IgD-negative memory B cell (primary cell): ENCODE data around the gene CCDC33. TPM values are rescaled to one million over a fixed set of nuclear protein-coding genes. Genes with fewer than 3 reads are reported as not detected.

Source experiments
- H3K27ac Mint-ChIP-seq, 3 donors: one replicate each; pipeline ENCODE4 v1.8.0; 2020 to 2022; ENCODE audit warnings: mild to moderate bottlenecking in 3 of 3, mixed read lengths in 3 of 3, moderate library complexity in 1 of 3
- H3K27me3 Mint-ChIP-seq: one replicate; pipeline ENCODE4 v1.8.0; 2021; ENCODE audit warnings: mixed read lengths
- H3K36me3 Mint-ChIP-seq: one replicate; pipeline ENCODE4 v1.8.0; 2020; ENCODE audit warnings: mild to moderate bottlenecking, mixed read lengths
- H3K4me1 Mint-ChIP-seq, 3 donors: one replicate each; pipeline ENCODE4 v1.8.0; 2020 to 2022; ENCODE audit warnings: mixed read lengths in 3 of 3, mild to moderate bottlenecking in 1 of 3
- H3K4me3 Mint-ChIP-seq, 4 donors: one replicate each; pipeline ENCODE4 v1.8.0; 2020 to 2022; ENCODE audit warnings: mild to moderate bottlenecking in 4 of 4, mixed read lengths in 4 of 4, moderate library complexity in 3 of 4
- H3K9me3 Mint-ChIP-seq, 3 donors: one replicate each; pipeline ENCODE4 v1.8.0; 2020 to 2021; ENCODE audit warnings: mixed read lengths in 3 of 3, mild to moderate bottlenecking in 1 of 3
- polyA plus RNA-seq: library from polyadenylated mRNA; unstranded; fragments of 300-500 nt; fragmentation: Illumina TruSeq; gene quantifications from one replicate; pipeline ENCODE4 v1.2.3, GENCODE V29; 2021

Gene CCDC33
- polyA plus RNA-seq, 1 donor from 2014 or later: not detected

GRCh38 chr15:74214324-74215021, 21.7 kb upstream of the CCDC33 start:
- H3K27ac Mint-ChIP-seq: no peak overlapping the region
- H3K4me1 Mint-ChIP-seq: no peaks in the 10 kb centered on the region
- H3K36me3 Mint-ChIP-seq: no peaks in the 10 kb centered on the region
- no peak overlapping the region for H3K4me3 Mint-ChIP-seq
- peaks cover 17% of the 10 kb centered on the region for H3K27me3 Mint-ChIP-seq
- H3K9me3 Mint-ChIP-seq: peaks cover 0 to 7% (median 4%) of the 10 kb centered on the region in 3 donors

GRCh38 chr15:74215958-74216357, 20.2 kb upstream of the CCDC33 start:
- Mint-ChIP-seq H3K36me3 (no peaks in the 10 kb centered on the region), H3K9me3 (peaks cover 0 to 4% (median 1%) of the 10 kb centered on the region in 3 donors), H3K27ac (no peak overlapping the region)

GRCh38 chr15:74216949-74217348, 19.2 kb upstream of the CCDC33 start:
- Mint-ChIP-seq H3K9me3 (peaks cover 0 to 4% (median 0%) of the 10 kb centered on the region in 3 donors), H3K27me3 (peaks cover 20% of the 10 kb centered on the region), H3K36me3 (no peaks in the 10 kb centered on the region), H3K27ac (no peak overlapping the region), H3K4me1 (no peaks in the 10 kb centered on the region), H3K4me3 (no peak overlapping the region)

More at GRCh38 chr15:74215958-74216357, 20.2 kb upstream of the CCDC33 start:
- Mint-ChIP-seq H3K4me1 (no peaks in the 10 kb centered on the region), H3K4me3 (no peak overlapping the region), H3K27me3 (peaks cover 21% of the 10 kb centered on the region)

- H3K27me3 Mint-ChIP-seq: peaks cover 23% of the 10 kb centered on the region
- peaks cover 0 to 4% (median 0%) of the 10 kb centered on the region in 3 donors for H3K9me3 Mint-ChIP-seq
- H3K36me3 Mint-ChIP-seq: no peaks in the 10 kb centered on the region
- no peaks in the 10 kb centered on the region for H3K4me1 Mint-ChIP-seq
- H3K27ac Mint-ChIP-seq: no peak overlapping the region
- H3K4me3 Mint-ChIP-seq: no peak overlapping the region
Observed at GRCh38 chr15:74217907-74218885, 17.9 kb upstream of the CCDC33 start.

GRCh38 chr15:74220475-74221248, 15.5 kb upstream of the CCDC33 start:
- Mint-ChIP-seq H3K4me3 (no peak overlapping the region), H3K4me1 (peaks cover 0 to 2% (median 0%) of the 10 kb centered on the region in 3 donors), H3K27ac (no peak overlapping the region), H3K27me3 (peaks cover 21% of the 10 kb centered on the region), H3K9me3 (no peaks in the 10 kb centered on the region), H3K36me3 (peaks cover 1% of the 10 kb centered on the region)

GRCh38 chr15:74221399-74222239, 14.5 kb upstream of the CCDC33 start:
- Mint-ChIP-seq H3K27me3 (peaks cover 20% of the 10 kb centered on the region), H3K36me3 (peaks cover 1% of the 10 kb centered on the region), H3K27ac (no peak overlapping the region), H3K4me3 (no peak overlapping the region), H3K4me1 (peaks cover 0 to 2% (median 0%) of the 10 kb centered on the region in 3 donors), H3K9me3 (peaks cover 0 to 2% (median 0%) of the 10 kb centered on the region in 3 donors)

DNA sequence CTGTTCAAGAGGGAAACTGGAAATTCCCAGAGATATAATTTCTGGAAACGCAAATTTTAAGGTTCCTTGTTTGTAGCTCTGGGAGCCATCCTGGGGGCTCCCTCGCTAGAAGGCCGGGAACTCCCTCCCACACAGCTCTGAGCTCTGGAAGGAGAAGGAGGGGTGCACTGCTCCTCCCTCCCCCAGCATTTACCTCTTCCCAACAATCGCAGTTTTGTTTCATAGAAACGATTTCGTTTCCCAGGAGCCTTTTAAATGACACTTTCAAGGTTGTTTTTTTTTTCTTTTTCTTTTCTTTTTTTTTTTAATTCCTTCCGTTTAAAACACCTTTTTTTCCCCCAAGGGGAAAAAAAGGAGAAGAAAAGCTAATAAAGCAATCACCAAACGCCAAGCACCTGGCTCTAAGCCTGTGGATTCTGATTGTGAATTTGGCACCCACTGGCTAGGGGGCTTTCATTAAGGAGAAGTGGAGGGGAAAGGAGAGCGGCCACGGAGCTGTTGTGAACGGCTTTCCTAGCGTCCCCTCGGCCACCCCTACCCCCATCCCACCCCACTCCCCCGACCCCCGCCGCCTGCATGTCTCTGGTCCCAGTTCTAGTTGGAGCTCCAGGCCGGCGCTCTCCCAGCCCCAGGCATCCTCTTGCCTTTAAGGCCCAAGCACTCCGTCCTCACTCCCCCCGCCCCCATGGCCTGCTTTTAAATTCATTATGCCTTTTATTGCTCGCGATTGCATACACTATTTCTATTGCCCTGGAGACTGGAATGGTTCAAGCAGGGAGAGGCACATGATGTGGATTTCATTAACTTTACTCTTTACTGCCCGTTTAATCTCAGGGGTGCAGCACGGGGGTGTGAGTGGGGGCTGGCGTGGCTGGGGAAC, 13.6 kb upstream of the CCDC33 start:
- H3K4me3 Mint-ChIP-seq: no peak overlapping the region
- no peak overlapping the region for H3K27ac Mint-ChIP-seq
- H3K27me3 Mint-ChIP-seq: peaks cover 26% of the 10 kb centered on the region
- peaks cover 0 to 2% (median 0%) of the 10 kb centered on the region in 3 donors for H3K4me1 Mint-ChIP-seq
- H3K9me3 Mint-ChIP-seq: peaks cover 0 to 2% (median 0%) of the 10 kb centered on the region in 3 donors
- peaks cover 1% of the 10 kb centered on the region for H3K36me3 Mint-ChIP-seq

DNA sequence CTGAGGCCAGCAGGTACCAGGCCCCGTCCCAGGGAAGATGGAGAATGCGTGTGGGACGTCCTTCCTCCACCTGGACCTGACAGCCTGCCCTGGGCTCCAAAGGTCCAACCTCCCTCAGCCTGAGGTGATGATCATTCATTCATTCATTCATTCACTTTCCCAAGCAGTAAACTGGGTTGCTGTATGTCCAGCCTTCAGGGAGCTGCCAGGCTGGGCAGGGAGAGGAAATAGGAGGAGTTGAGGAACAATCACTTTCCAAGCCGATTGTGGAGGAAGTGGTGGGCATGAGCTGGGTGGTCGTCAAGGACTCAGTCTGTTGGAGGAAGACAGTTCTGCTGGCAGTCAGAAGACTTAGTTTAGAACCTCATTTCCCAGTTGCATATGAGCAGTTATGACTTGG, 10.2 kb upstream of the CCDC33 start:
- peaks cover 0 to 4% (median 0%) of the 10 kb centered on the region in 3 donors for H3K9me3 Mint-ChIP-seq
- H3K27me3 Mint-ChIP-seq: peaks cover 31% of the 10 kb centered on the region
- peaks cover 1% of the 10 kb centered on the region for H3K36me3 Mint-ChIP-seq
- no peak overlapping the region for H3K27ac Mint-ChIP-seq
- no peak overlapping the region for H3K4me3 Mint-ChIP-seq
- peaks cover 0 to 2% (median 0%) of the 10 kb centered on the region in 3 donors for H3K4me1 Mint-ChIP-seq

DNA sequence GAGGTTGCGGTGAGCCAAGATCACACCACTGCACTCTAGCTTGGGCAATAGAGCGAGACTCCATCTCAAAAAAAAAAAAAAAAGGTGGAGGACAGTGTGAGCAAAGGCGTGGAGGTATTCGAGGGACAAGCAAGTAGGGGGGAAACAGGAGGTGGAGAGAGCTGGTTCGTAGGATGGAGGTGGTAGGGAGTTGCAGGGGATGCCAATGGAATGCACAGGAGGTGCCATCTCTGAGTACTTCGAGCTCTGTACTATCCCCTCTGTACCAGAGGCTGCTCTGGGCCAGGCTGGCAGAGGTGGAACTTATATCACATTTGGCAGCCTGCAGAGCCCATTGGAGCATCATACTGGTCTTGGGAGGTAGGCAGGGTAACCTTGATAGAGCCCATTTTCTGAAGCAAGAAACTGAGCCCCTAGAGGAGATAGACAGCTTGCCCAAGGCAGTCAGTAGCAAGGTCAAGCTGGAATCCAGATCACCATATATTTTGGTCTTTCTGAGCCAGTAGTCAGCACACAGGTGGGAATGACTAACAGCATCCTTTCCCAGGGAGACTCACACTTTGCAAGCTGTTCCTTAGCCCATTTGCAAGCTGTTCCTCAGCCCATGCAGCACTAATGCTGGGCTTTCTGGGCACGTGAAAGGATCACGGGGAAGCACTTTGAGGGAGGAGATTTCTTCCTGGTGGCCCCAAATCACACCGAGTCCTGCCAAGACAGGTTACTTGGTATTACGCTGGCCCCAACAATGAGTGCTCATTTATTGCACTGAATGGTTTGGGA, 9.2 kb upstream of the CCDC33 start:
- peaks cover 1% of the 10 kb centered on the region for H3K36me3 Mint-ChIP-seq
- peaks cover 0 to 2% (median 0%) of the 10 kb centered on the region in 3 donors for H3K4me1 Mint-ChIP-seq
- peaks cover 31% of the 10 kb centered on the region for H3K27me3 Mint-ChIP-seq
- peak overlapping the region in 1 of 4 donors; percentile 25 for H3K4me3 Mint-ChIP-seq
- H3K27ac Mint-ChIP-seq: peak overlapping the region in 1 of 3 donors; percentile 75
- H3K9me3 Mint-ChIP-seq: peaks cover 0 to 4% (median 0%) of the 10 kb centered on the region in 3 donors

- Mint-ChIP-seq H3K4me1 (peaks cover 0 to 2% (median 0%) of the 10 kb centered on the region in 3 donors), H3K36me3 (peaks cover 1% of the 10 kb centered on the region), H3K4me3 (no peak overlapping the region), H3K27ac (no peak overlapping the region), H3K27me3 (peaks cover 27% of the 10 kb centered on the region), H3K9me3 (peaks cover 0 to 4% (median 0%) of the 10 kb centered on the region in 3 donors)
Observed at GRCh38 chr15:74227968-74228722, 8.0 kb upstream of the CCDC33 start.

- Mint-ChIP-seq H3K4me3 (no peak overlapping the region), H3K9me3 (peaks cover 0 to 4% (median 0%) of the 10 kb centered on the region in 3 donors), H3K36me3 (peaks cover 1% of the 10 kb centered on the region), H3K27ac (no peak overlapping the region), H3K4me1 (peaks cover 0 to 2% (median 0%) of the 10 kb centered on the region in 3 donors), H3K27me3 (peaks cover 26% of the 10 kb centered on the region)
Observed at GRCh38 chr15:74228723-74229081, 7.4 kb upstream of the CCDC33 start.

DNA sequence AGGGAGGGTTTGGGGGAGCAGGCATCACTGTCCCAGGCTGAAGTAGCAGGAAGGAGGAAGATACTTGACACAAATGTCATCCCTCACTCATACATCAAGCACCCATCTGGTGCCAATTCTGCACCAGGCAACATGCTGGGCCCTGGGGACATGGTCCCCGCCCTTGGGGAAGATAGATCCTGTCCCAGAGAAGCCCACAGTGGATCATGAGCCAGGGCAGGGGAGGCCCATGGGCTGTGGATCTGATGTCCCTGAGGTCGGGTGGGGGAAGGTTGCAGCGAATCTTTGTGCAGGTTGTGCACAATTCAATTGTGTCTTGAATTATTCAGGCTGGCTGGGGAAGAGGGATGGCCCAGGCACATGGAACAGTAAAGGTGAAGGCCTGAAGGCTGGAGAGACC, 6.4 kb upstream of the CCDC33 start:
- H3K4me3 Mint-ChIP-seq: no peak overlapping the region
- no peak overlapping the region for H3K27ac Mint-ChIP-seq
- H3K36me3 Mint-ChIP-seq: peaks cover 1% of the 10 kb centered on the region
- peaks cover 24% of the 10 kb centered on the region for H3K27me3 Mint-ChIP-seq
- H3K9me3 Mint-ChIP-seq: peaks cover 0 to 4% (median 0%) of the 10 kb centered on the region in 3 donors
- H3K4me1 Mint-ChIP-seq: peaks cover 0 to 2% (median 0%) of the 10 kb centered on the region in 3 donors
